GOT3 (cell line): Measurements from ENCODE around the gene GABRG3.

Experiments used
- DNase-seq: peaks from one replicate; lab custom pipeline; 2025; ENCODE audit warnings: mixed read lengths; lab: John Stamatoyannopoulos, UW

Gene GABRG3

GRCh38 chr15:27506752-27507151, 535.8 kb downstream of the GABRG3 start:
- no peak for DNase-seq

GRCh38 chr15:27509014-27509413, 538.0 kb downstream of the GABRG3 start:
- no peak for DNase-seq

GRCh38 chr15:27512281-27513001, 541.5 kb downstream of the GABRG3 start:
- DNase-seq, result no peak

- DNase-seq, result no peak
These were observed 543.5 kb downstream of the GABRG3 start for GRCh38 chr15:27514526-27514925.

- no peak for DNase-seq
These were observed 556.6 kb downstream of the GABRG3 start for GRCh38 chr15:27527490-27528067.

GRCh38 chr15:27529399-27529798, 558.4 kb downstream of the GABRG3 start:
- DNase-seq, result no peak

GRCh38 chr15:27530994-27531393, 560.0 kb downstream of the GABRG3 start:
- DNase-seq, result no peak

- no peak for DNase-seq
These were observed 561.4 kb downstream of the GABRG3 start for GRCh38 chr15:27532358-27532757.

GRCh38 chr15:27535445-27536129, 564.6 kb downstream of the GABRG3 start:
- DNase-seq, result no peak

GRCh38 chr15:27538325-27538724, 567.3 kb downstream of the GABRG3 start:
- DNase-seq, result no peak

GRCh38 chr15:27541581-27541980, 570.6 kb downstream of the GABRG3 start:
- no peak for DNase-seq

GRCh38 chr15:27545494-27546255, 574.7 kb downstream of the GABRG3 start:
- no peak for DNase-seq

- DNase-seq, result no peak
These were observed 578.8 kb downstream of the GABRG3 start for GRCh38 chr15:27549746-27550145.

- no peak for DNase-seq
These were observed 579.7 kb downstream of the GABRG3 start for GRCh38 chr15:27550635-27551034.

- DNase-seq, result no peak
These were observed 590.8 kb downstream of the GABRG3 start for GRCh38 chr15:27561816-27562215.

GRCh38 chr15:27563765-27564370, 592.9 kb downstream of the GABRG3 start:
- DNase-seq, result no peak

- DNase-seq, result no peak
These were observed 593.7 kb downstream of the GABRG3 start for GRCh38 chr15:27564656-27565055.

- no peak for DNase-seq
These were observed 599.8 kb downstream of the GABRG3 start for GRCh38 chr15:27570746-27571145.

- no peak for DNase-seq
These were observed 603.0 kb downstream of the GABRG3 start for GRCh38 chr15:27573805-27574485.

- DNase-seq, result no peak
These were observed 603.6 kb downstream of the GABRG3 start for GRCh38 chr15:27574541-27575054.

- no peak for DNase-seq
These were observed 604.5 kb downstream of the GABRG3 start for GRCh38 chr15:27575521-27575920.
